ENCODE data around the gene FUT1.

FUT1 gene

DNA sequence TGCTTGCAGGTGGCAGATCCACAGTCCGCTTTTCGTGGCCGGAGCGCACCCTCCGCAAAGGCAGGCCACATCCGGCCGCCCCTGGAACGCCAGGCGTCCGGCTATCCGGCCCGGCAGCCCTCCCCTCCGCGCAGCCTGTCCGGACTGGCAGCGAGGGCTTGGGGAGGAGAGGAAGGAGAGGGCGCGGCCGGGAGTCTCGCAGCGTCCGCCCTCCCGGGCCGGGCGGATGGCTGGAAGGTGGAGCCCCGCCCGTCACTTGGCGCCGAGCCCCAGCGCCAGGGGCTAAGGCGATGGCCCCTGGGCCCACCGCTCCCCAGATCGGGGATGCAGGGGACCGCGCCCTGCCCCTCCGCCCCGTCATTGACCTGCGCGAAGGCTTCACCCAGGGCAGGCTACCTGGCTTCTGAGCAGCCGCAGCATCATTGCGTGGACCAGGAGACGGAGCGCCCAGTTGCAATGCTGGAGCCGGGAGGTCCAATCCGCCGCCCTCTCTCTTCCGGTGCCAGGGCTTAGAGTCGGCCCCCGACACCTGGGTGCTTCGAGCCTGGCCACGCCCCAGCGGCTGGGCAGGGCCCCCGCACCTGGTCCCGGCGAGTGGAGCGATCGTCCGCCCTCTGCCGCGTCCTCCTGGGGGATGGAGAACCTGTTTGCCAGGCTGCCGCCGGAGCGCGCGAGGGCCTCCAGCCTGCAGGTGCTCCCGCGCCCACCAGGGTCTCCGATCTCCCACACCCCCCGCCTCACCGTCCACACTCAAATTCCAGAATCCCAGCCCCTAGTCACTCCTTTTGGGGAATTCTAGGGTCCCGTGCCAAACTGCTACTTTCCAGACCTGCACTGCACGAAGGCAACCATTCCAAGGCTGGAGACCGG is at the start of gene FUT1:
Gene FUT1, minus strand, starts transcription at position 146 of the 870 bp plus-strand sequence. CDS start 1,360 bp downstream, outside the sequence.
- H3K4me3 ChIP-seq (ENCODE audit: low read depth, low read length) = peak within 1 kb of the TSS; percentile 31
- TF ChIP-seq, protein P1, sequence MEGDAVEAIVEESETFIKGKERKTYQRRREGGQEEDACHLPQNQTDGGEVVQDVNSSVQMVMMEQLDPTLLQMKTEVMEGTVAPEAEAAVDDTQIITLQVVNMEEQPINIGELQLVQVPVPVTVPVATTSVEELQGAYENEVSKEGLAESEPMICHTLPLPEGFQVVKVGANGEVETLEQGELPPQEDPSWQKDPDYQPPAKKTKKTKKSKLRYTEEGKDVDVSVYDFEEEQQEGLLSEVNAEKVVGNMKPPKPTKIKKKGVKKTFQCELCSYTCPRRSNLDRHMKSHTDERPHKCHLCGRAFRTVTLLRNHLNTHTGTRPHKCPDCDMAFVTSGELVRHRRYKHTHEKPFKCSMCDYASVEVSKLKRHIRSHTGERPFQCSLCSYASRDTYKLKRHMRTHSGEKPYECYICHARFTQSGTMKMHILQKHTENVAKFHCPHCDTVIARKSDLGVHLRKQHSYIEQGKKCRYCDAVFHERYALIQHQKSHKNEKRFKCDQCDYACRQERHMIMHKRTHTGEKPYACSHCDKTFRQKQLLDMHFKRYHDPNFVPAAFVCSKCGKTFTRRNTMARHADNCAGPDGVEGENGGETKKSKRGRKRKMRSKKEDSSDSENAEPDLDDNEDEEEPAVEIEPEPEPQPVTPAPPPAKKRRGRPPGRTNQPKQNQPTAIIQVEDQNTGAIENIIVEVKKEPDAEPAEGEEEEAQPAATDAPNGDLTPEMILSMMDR (IDR thresholded peaks at IDR 0.05; ENCODE audit: low read depth, low read length) = no peak

GRCh38 chr19:48799358-48800300 is 47.2 kb upstream of the FUT1 start:
- H3K4me3 ChIP-seq (ENCODE audit: low read depth, low read length) = no peak overlapping the region
- TF ChIP-seq, protein P1 (IDR thresholded peaks at IDR 0.05; ENCODE audit: low read depth, low read length) = no peak

DNA sequence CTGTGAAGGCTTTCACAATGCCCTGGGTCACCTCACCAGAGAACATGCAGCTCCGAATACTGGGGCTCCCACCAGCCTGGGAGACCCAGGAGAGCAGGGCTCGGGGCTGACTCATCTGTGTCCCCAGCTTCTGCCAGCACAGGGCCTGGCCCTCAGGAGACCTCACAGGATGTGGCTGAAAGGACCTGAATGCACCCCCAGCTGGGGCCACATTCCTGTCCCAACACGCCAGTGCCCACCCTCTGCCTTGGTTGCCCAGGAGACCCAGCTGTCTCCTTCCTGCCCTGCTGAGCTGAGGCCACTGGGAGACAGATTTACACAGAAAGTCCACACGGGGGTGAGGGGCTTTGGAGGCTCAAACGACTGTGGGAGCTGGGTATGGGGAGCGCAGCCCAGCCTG is 46.5 kb upstream of the FUT1 start:
- TF ChIP-seq, protein P1 (IDR thresholded peaks at IDR 0.05; ENCODE audit: low read depth, low read length) = no peak
- no peak overlapping the region for H3K4me3 ChIP-seq (ENCODE audit: low read depth, low read length)

DNA sequence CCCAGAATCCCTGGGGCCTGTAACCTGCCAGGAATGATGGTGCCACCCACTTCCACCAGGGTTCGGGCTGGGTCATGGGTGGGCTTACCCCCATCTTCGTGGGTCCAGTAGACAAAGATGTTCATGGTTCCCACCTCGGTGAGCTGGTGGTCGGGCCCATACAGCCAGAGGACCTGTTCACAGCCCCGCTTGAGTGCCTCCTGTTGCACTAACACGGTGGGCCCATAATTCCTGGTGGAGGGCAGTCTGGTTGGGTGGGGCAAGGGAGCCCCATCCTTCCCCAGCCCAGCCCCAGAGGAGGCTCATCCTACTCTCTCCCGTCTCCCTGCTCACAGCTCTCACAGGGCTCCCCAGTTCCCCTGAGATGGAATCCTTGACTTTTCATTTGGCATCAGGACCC is 44.7 kb upstream of the FUT1 start:
- TF ChIP-seq, protein P1 (IDR thresholded peaks at IDR 0.05; ENCODE audit: low read depth, low read length) = no peak
- H3K4me3 ChIP-seq (ENCODE audit: low read depth, low read length) = no peak overlapping the region

GRCh38 chr19:48796298-48797083 is 44.0 kb upstream of the FUT1 start:
- TF ChIP-seq, protein P1 (IDR thresholded peaks at IDR 0.05; ENCODE audit: low read depth, low read length) = no peak
- H3K4me3 ChIP-seq (ENCODE audit: low read depth, low read length) = no peak overlapping the region

GRCh38 chr19:48795685-48796070 is 43.2 kb upstream of the FUT1 start:
- no peak overlapping the region for H3K4me3 ChIP-seq (ENCODE audit: low read depth, low read length)
- TF ChIP-seq, protein P1 (IDR thresholded peaks at IDR 0.05; ENCODE audit: low read depth, low read length) = no peak
